RWPE2 (cell line): ENCODE results near the gene SPINT2.
A peak's percentile ranks its signal among the peaks of the same experiment; 100 is the strongest.

Experiments
- ATAC-seq: fragments of 200-7000 bp; cut with Tn5 transposase; 3 replicates; pipeline ENCODE4 v1.9.1; 2021; ENCODE audit warnings: low read depth
- DNase-seq: peaks from one replicate; pipeline ENCODE4 v3.0.0-alpha.2; 2020; ENCODE audit warnings: low spot score
- H3K27ac ChIP-seq: fragments of 450-650 bp; 2 replicates; pipeline ENCODE4 v1.5.1; 2017; ENCODE audit warnings: mild to moderate bottlenecking; ENCODE audit not compliant: poor library complexity, severe bottlenecking
- H3K27me3 ChIP-seq: fragments of 250-450 bp; sonication (Bioruptor Pico); 2 replicates; pipeline ENCODE4 v1.5.1; 2021; ENCODE audit warnings: mild to moderate bottlenecking, moderate library complexity; ENCODE audit not compliant: insufficient read depth, poor library complexity, severe bottlenecking
- H3K36me3 ChIP-seq: fragments of 250-450 bp; sonication (Bioruptor Pico); 2 replicates; pipeline ENCODE4 v1.5.1; 2020; ENCODE audit warnings: low read depth, mild to moderate bottlenecking, moderate library complexity
- H3K4me1 ChIP-seq: fragments of 250-450 bp; sonication (Bioruptor Pico); 2 replicates; pipeline ENCODE4 v1.5.1; 2021; ENCODE audit warnings: mild to moderate bottlenecking, moderate library complexity; ENCODE audit not compliant: insufficient read depth, poor library complexity, severe bottlenecking
- H3K4me3 ChIP-seq: fragments of 250-450 bp; sonication (Bioruptor Pico); 2 replicates; pipeline ENCODE4 v1.5.1; 2021; ENCODE audit warnings: mild to moderate bottlenecking, moderate library complexity; ENCODE audit not compliant: severe bottlenecking
- H3K9me3 ChIP-seq: fragments of 250-450 bp; sonication (Bioruptor Pico); 2 replicates; pipeline ENCODE4 v1.5.1; 2021; ENCODE audit warnings: mild to moderate bottlenecking, moderate library complexity; ENCODE audit not compliant: severe bottlenecking
- CTCF ChIP-seq: fragments of 450-650 bp; IDR thresholded peaks from one replicate; pipeline ENCODE4 v1.5.1; 2017; ENCODE audit warnings: mild to moderate bottlenecking, moderate library complexity; ENCODE audit not compliant: poor library complexity, severe bottlenecking

Gene SPINT2

GRCh38 chr19:38316477-38317067 lies 52.2 kb downstream of the SPINT2 start:
- peak overlapping the region; percentile 57 for H3K27ac ChIP-seq
- peak overlapping the region; percentile 50 for H3K4me3 ChIP-seq
- H3K36me3 ChIP-seq = no peaks in the 10 kb centered on the region
- ATAC-seq = no peak
- no peak for TF ChIP-seq CTCF
- H3K9me3 ChIP-seq = no peaks in the 10 kb centered on the region
- DNase-seq = no peak
- H3K27me3 ChIP-seq = no peaks in the 10 kb centered on the region
- peaks cover 28% of the 10 kb centered on the region for H3K4me1 ChIP-seq

GRCh38 chr19:38317104-38317612 lies 52.8 kb downstream of the SPINT2 start:
- H3K27ac ChIP-seq = no peak overlapping the region
- TF ChIP-seq CTCF = no peak
- no peak overlapping the region for H3K4me3 ChIP-seq
- no peaks in the 10 kb centered on the region for H3K9me3 ChIP-seq
- H3K4me1 ChIP-seq = peaks cover 33% of the 10 kb centered on the region
- DNase-seq (no peak), ATAC-seq (no peak)
- H3K36me3 ChIP-seq = peaks cover 2% of the 10 kb centered on the region; the same call in 1 of the 2 replicates
- H3K27me3 ChIP-seq = no peaks in the 10 kb centered on the region

GRCh38 chr19:38318660-38319059 lies 54.3 kb downstream of the SPINT2 start:
- H3K36me3 ChIP-seq = peaks cover 10% of the 10 kb centered on the region
- peaks cover 36% of the 10 kb centered on the region for H3K4me1 ChIP-seq
- no peak for TF ChIP-seq CTCF
- ATAC-seq (no peak), DNase-seq (peak; percentile 73)
- H3K9me3 ChIP-seq = no peaks in the 10 kb centered on the region
- H3K27ac ChIP-seq = peak overlapping the region; percentile 58
- no peaks in the 10 kb centered on the region for H3K27me3 ChIP-seq
- H3K4me3 ChIP-seq = no peak overlapping the region

- ATAC-seq = peak; percentile 34
Measured at GRCh38 chr19:38319421-38320258, 55.3 kb downstream of the SPINT2 start, which contains the start of gene KCNK6. KCNK6 (plus strand) TSS chr19:38319845; CDS start chr19:38319951, 106 bp downstream.

More at GRCh38 chr19:38319421-38320258, 55.3 kb downstream of the SPINT2 start, which contains the start of gene KCNK6:
- no peaks in the 10 kb centered on the region for H3K9me3 ChIP-seq
- H3K36me3 ChIP-seq = peaks cover 16% of the 10 kb centered on the region
- DNase-seq = peak; percentile 71
- H3K27ac ChIP-seq = peak within 1 kb of the TSS; percentile 58
- no peak for TF ChIP-seq CTCF
- H3K4me3 ChIP-seq = peak within 1 kb of the TSS; percentile 93
- H3K27me3 ChIP-seq = no peaks in the 10 kb centered on the region
- peaks cover 42% of the 10 kb centered on the region for H3K4me1 ChIP-seq
